ENCODE data around the gene HOXA7.

- TF ChIP-seq, protein P1, sequence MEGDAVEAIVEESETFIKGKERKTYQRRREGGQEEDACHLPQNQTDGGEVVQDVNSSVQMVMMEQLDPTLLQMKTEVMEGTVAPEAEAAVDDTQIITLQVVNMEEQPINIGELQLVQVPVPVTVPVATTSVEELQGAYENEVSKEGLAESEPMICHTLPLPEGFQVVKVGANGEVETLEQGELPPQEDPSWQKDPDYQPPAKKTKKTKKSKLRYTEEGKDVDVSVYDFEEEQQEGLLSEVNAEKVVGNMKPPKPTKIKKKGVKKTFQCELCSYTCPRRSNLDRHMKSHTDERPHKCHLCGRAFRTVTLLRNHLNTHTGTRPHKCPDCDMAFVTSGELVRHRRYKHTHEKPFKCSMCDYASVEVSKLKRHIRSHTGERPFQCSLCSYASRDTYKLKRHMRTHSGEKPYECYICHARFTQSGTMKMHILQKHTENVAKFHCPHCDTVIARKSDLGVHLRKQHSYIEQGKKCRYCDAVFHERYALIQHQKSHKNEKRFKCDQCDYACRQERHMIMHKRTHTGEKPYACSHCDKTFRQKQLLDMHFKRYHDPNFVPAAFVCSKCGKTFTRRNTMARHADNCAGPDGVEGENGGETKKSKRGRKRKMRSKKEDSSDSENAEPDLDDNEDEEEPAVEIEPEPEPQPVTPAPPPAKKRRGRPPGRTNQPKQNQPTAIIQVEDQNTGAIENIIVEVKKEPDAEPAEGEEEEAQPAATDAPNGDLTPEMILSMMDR (IDR thresholded peaks at IDR 0.05) = no peak
- peak in 1 of 2 donors; percentile 52 for TF ChIP-seq POLR2A (IDR thresholded peaks at IDR 0.05)
Measured at GRCh38 chr7:27155816-27156507, 513 bp downstream of the HOXA7 start.
